WTC11 (cell line): ENCODE data around the gene SLC39A13.

Source experiments
- ATF3 ChIP-seq: sonication (generic); formaldehyde crosslinking; conservative IDR thresholded peaks from 2 replicates; pipeline ENCODE4 v1.8.1; 2022; ENCODE audit warnings: mild to moderate bottlenecking, missing genetic modification reagents
- CREB1 ChIP-seq: sonication (generic); formaldehyde crosslinking; IDR thresholded peaks from 2 replicates; pipeline ENCODE4 v1.8.0; 2023; ENCODE audit warnings: mild to moderate bottlenecking, missing genetic modification reagents
- CTCF ChIP-seq: fragments of 200-600 bp; IDR thresholded peaks from 2 replicates; pipeline ENCODE4 v1.8.0; 2022; ENCODE audit warnings: antibody characterized with exemption
- JUN ChIP-seq: sonication (generic); formaldehyde crosslinking; IDR thresholded peaks from 2 replicates; pipeline ENCODE4 v1.8.0; 2023; ENCODE audit warnings: mild to moderate bottlenecking, missing genetic modification reagents
- KAT7 ChIP-seq: sonication (generic); formaldehyde crosslinking; IDR thresholded peaks from 2 replicates; pipeline ENCODE4 v1.8.1; 2023; ENCODE audit warnings: missing genetic modification reagents, mild to moderate bottlenecking, borderline replicate concordance
- MXD4 ChIP-seq: fragments of 250-450 bp; sonication (Bioruptor Pico); IDR thresholded peaks from 2 replicates; pipeline ENCODE4 v1.8.0; 2021; ENCODE audit warnings: mild to moderate bottlenecking, moderate library complexity, borderline replicate concordance
- NFYB ChIP-seq: sonication (generic); formaldehyde crosslinking; conservative IDR thresholded peaks from 2 replicates; pipeline ENCODE4 v1.8.0; 2022; ENCODE audit warnings: low read depth, missing genetic modification reagents
- ZNF121 ChIP-seq: sonication (generic); formaldehyde crosslinking; IDR thresholded peaks from 2 replicates; pipeline ENCODE4 v1.8.0; 2023; ENCODE audit warnings: missing genetic modification reagents

GRCh38 chr11:47359162-47359561 is 49.2 kb upstream of the SLC39A13 start:
- TF ChIP-seq CTCF (no peak), KAT7 (no peak), NFYB (CRISPR knock-in tag) (no peak), ZNF121 (CRISPR knock-in tag) (no peak), CREB1 (CRISPR knock-in tag) (no peak), JUN (CRISPR knock-in tag) (no peak), MXD4 (CRISPR knock-in tag) (no peak), ATF3 (CRISPR knock-in tag) (no peak)
